ENCODE measurements around the gene NTNG1. TPM values are rescaled to one million over a fixed set of nuclear protein-coding genes. Genes with fewer than 3 reads are reported as not detected.

NTNG1 gene
- total RNA-seq, 1 experiment from 2014 or later, result 2.3 TPM

GRCh38 chr1:107095647-107096046 lies 45.2 kb upstream of the NTNG1 start (continued):
- TF ChIP-seq ZNF425 (CRISPR knock-in tag; conservative IDR thresholded peaks at IDR 0.05) (no peak), KAT7 (CRISPR knock-in tag; IDR thresholded peaks at IDR 0.05; ENCODE audit: borderline replicate concordance) (no peak), ZNF219 (CRISPR knock-in tag; IDR thresholded peaks at IDR 0.05; ENCODE audit: borderline replicate concordance) (no peak), ATF1 (CRISPR knock-in tag; IDR thresholded peaks at IDR 0.05) (no peak), SMAD3 (CRISPR knock-in tag; IDR thresholded peaks at IDR 0.05; ENCODE audit: borderline replicate concordance) (no peak), ATF3 (CRISPR knock-in tag; conservative IDR thresholded peaks at IDR 0.05) (no peak), NR2C2 (CRISPR knock-in tag; IDR thresholded peaks at IDR 0.05) (no peak), HMGA2 (CRISPR knock-in tag; IDR thresholded peaks at IDR 0.05) (no peak), HMGXB4 (CRISPR knock-in tag; IDR thresholded peaks at IDR 0.05) (no peak), GTF2I (CRISPR knock-in tag; conservative IDR thresholded peaks at IDR 0.05) (no peak), PRDM15 (CRISPR knock-in tag; IDR thresholded peaks at IDR 0.05) (no peak), SOX15 (CRISPR knock-in tag; IDR thresholded peaks at IDR 0.05) (no peak), ZBTB43 (CRISPR knock-in tag; IDR thresholded peaks at IDR 0.05) (no peak), ZNF532 (CRISPR knock-in tag; IDR thresholded peaks at IDR 0.05; ENCODE audit: borderline replicate concordance) (no peak), E2F5 (CRISPR knock-in tag; IDR thresholded peaks at IDR 0.05) (no peak)

Data from WTC11 (cell line).